IMR-90 (cell line): ENCODE data around the gene MYBL2.

ENCODE experiments used
- CTCF ChIP-seq: conservative IDR thresholded peaks from 2 replicates; pipeline ENCODE4 v1.5.1; 2012; ENCODE audit warnings: mild to moderate bottlenecking, low read depth, low read length, improper control_type of control experiment
- MAFK ChIP-seq: IDR thresholded peaks from 2 replicates; pipeline ENCODE4 v1.6.1; 2012; ENCODE audit warnings: low read depth, low read length, improper control_type of control experiment
- POLR2A ChIP-seq: IDR thresholded peaks from 2 replicates; pipeline ENCODE4 v1.6.1; 2012; ENCODE audit warnings: mild to moderate bottlenecking, low read depth, low read length
- RCOR1 ChIP-seq: IDR thresholded peaks from 2 replicates; pipeline ENCODE4 v1.6.1; 2012; ENCODE audit warnings: mild to moderate bottlenecking, low read length, improper control_type of control experiment; ENCODE audit not compliant: insufficient replicate concordance

- TF ChIP-seq CTCF: peak; percentile 52
- no peak for TF ChIP-seq RCOR1
- no peak for TF ChIP-seq POLR2A
- TF ChIP-seq MAFK: no peak
Measured at GRCh38 chr20:43691928-43692524, 25.1 kb downstream of the MYBL2 start.
